Endodermal cell (in vitro differentiated cells): ENCODE measurements around the gene SMIM5. TPM values are rescaled to one million over a fixed set of nuclear protein-coding genes. Genes with fewer than 3 reads are reported as not detected.

Source experiments
- DNase-seq: peaks from one replicate; pipeline ENCODE4 v3.0.0-alpha.2; 2017
- H3K27ac ChIP-seq: 2 replicates; pipeline ENCODE4 v1.5.1; 2013; ENCODE audit warnings: mild to moderate bottlenecking, low read depth, low read length, moderate library complexity
- H3K27me3 ChIP-seq: 2 replicates; pipeline ENCODE4 v1.6.1; 2013; ENCODE audit warnings: mild to moderate bottlenecking, low read length, moderate library complexity; ENCODE audit not compliant: insufficient read depth, control insufficient read depth, poor library complexity, severe bottlenecking
- H3K36me3 ChIP-seq: 2 replicates; pipeline ENCODE4 v1.7.0; 2013; ENCODE audit warnings: mild to moderate bottlenecking, low read length, moderate library complexity; ENCODE audit not compliant: control insufficient read depth, insufficient read depth
- H3K4me1 ChIP-seq: one replicate; pipeline ENCODE4 v1.7.0; 2013; ENCODE audit warnings: low read length; ENCODE audit not compliant: control insufficient read depth, insufficient read depth
- H3K4me3 ChIP-seq: 2 replicates; pipeline ENCODE4 v1.5.1; 2013; ENCODE audit warnings: mild to moderate bottlenecking, low read length, moderate library complexity
- H3K9ac ChIP-seq: 2 replicates; pipeline ENCODE4 v1.6.1; 2013; ENCODE audit warnings: mild to moderate bottlenecking, low read length, moderate library complexity; ENCODE audit not compliant: poor library complexity, severe bottlenecking; ENCODE audit errors: extremely low read depth
- H3K9me3 ChIP-seq: 2 replicates; pipeline ENCODE4 v1.6.1; 2013; ENCODE audit warnings: mild to moderate bottlenecking, low read length, moderate library complexity; ENCODE audit not compliant: control insufficient read depth
- H3K27ac Mint-ChIP-seq: 2 replicates; pipeline ENCODE4 v1.8.0; 2020; ENCODE audit warnings: mixed read lengths
- H3K27me3 Mint-ChIP-seq: 2 replicates; pipeline ENCODE4 v1.8.0; 2021; ENCODE audit warnings: mild to moderate bottlenecking, mixed read lengths; ENCODE audit not compliant: insufficient read depth
- H3K36me3 Mint-ChIP-seq: 2 replicates; pipeline ENCODE4 v1.8.0; 2020; ENCODE audit warnings: low read depth, mixed read lengths
- H3K4me1 Mint-ChIP-seq: 2 replicates; pipeline ENCODE4 v1.8.0; 2020; ENCODE audit warnings: mixed read lengths
- H3K4me3 Mint-ChIP-seq: 2 replicates; pipeline ENCODE4 v1.8.0; 2020; ENCODE audit warnings: mild to moderate bottlenecking, moderate library complexity, mixed read lengths
- H3K9me3 Mint-ChIP-seq: 2 replicates; pipeline ENCODE4 v1.8.0; 2020; ENCODE audit warnings: mild to moderate bottlenecking, mixed read lengths
- CTCF ChIP-seq: fragments of 200-600 bp; sonication (generic); conservative IDR thresholded peaks from 2 replicates; pipeline ENCODE4 v1.5.0; 2021; ENCODE audit warnings: antibody characterized with exemption, mild to moderate bottlenecking
- WGBS, 2 experiments: methylation state at CpG; one replicate each; pipeline versions ENCODE4 v1.1.5 to v1.1.7; 2013; ENCODE audit warnings: missing lambda C conversion rate in 2 of 2, mixed read lengths in 1 of 2; ENCODE audit not compliant: insufficient coverage in 1 of 2, insufficient read length in 1 of 2; 5-methylcytosine and 5-hydroxymethylcytosine counted together
- total RNA-seq, 2 donors: library from RNA; stranded (reverse); fragmentation: NEBNext Ultra II Directional in 1 of 2; extraction: Animal tissue kit (Norgen Biotek cat#: 25700) in 1 of 2; gene quantifications; 2 replicates in 1 of 2; 3 replicates in 1 of 2; pipeline ENCODE4 v1.2.1, GENCODE V29; 2021

Gene SMIM5
- total RNA-seq, 2 donors from 2014 or later: 0.40 TPM; not detected in 1

GRCh38 chr17:75614006-75614405 is 19.2 kb upstream of the SMIM5 start:
- Histone ChIP-seq H3K9ac (no peak overlapping the region), H3K27ac (no peak overlapping the region), H3K36me3 (no peaks in the 10 kb centered on the region), H3K27me3 (no peaks in the 10 kb centered on the region), H3K4me1 (no peaks in the 10 kb centered on the region), H3K4me3 (no peak overlapping the region), H3K9me3 (no peaks in the 10 kb centered on the region)
- TF ChIP-seq CTCF: peak; percentile 60
- 76 to 82% methylated on average over 5 to 12 of the region's 12 CpGs for WGBS, 2 experiments
- H3K4me3 Mint-ChIP-seq: no peak overlapping the region
- no peaks in the 10 kb centered on the region for H3K4me1 Mint-ChIP-seq
- H3K36me3 Mint-ChIP-seq: no peaks in the 10 kb centered on the region
- no peaks in the 10 kb centered on the region for H3K27me3 Mint-ChIP-seq
- no peaks in the 10 kb centered on the region for H3K9me3 Mint-ChIP-seq
- peak; percentile 90 for DNase-seq
- H3K27ac Mint-ChIP-seq: no peak overlapping the region

- Histone ChIP-seq H3K27me3 (no peaks in the 10 kb centered on the region), H3K9ac (no peak overlapping the region), H3K27ac (no peak overlapping the region), H3K4me3 (no peak overlapping the region), H3K4me1 (no peaks in the 10 kb centered on the region), H3K36me3 (no peaks in the 10 kb centered on the region), H3K9me3 (no peaks in the 10 kb centered on the region)
- Mint-ChIP-seq H3K27me3 (no peaks in the 10 kb centered on the region), H3K4me3 (no peak overlapping the region), H3K27ac (no peak overlapping the region), H3K4me1 (no peaks in the 10 kb centered on the region), H3K9me3 (no peaks in the 10 kb centered on the region), H3K36me3 (no peaks in the 10 kb centered on the region)
- WGBS, 2 experiments: 90 to 95% methylated on average over 8 to 19 of the region's 19 CpGs
- no peak for TF ChIP-seq CTCF
- DNase-seq: no peak
These were observed 18.5 kb upstream of the SMIM5 start for GRCh38 chr17:75614556-75615270.

- DNase-seq: peak; percentile 85
- H3K9me3 ChIP-seq: no peaks in the 10 kb centered on the region
- TF ChIP-seq CTCF: peak; percentile 38
- Mint-ChIP-seq H3K9me3 (no peaks in the 10 kb centered on the region), H3K4me1 (no peaks in the 10 kb centered on the region), H3K4me3 (no peak overlapping the region), H3K27me3 (no peaks in the 10 kb centered on the region), H3K27ac (no peak overlapping the region), H3K36me3 (no peaks in the 10 kb centered on the region)
- H3K27ac ChIP-seq: no peak overlapping the region
- no peak overlapping the region for H3K9ac ChIP-seq
- no peaks in the 10 kb centered on the region for H3K27me3 ChIP-seq
- no peaks in the 10 kb centered on the region for H3K4me1 ChIP-seq
- WGBS, 2 experiments: 85 to 89% methylated on average over 8 to 11 of the region's 11 CpGs
- no peaks in the 10 kb centered on the region for H3K36me3 ChIP-seq
- H3K4me3 ChIP-seq: no peak overlapping the region
These were observed 17.9 kb upstream of the SMIM5 start for GRCh38 chr17:75615301-75615700.
